HG03469 (cell line): ENCODE measurements around the gene MMEL1.
"Not testable (repeated sequence)": the region's sequence is repeated elsewhere in the genome, so short reads cannot be mapped to it uniquely, and the experiment has no call there.

Experiments used
- ATAC-seq: cut with Tn5 transposase; IDR thresholded peaks from one replicate; pipeline ENCODE4 v1.9.1; 2021; ENCODE audit warnings: mild to moderate bottlenecking, moderate library complexity, moderate number of reproducible peaks; ENCODE audit not compliant: unreplicated experiment

MMEL1 gene

GRCh38 chr1:2559509-2560298 lies 73.1 kb downstream of the MMEL1 start:
- no peak for ATAC-seq

GRCh38 chr1:2558861-2559260 lies 74.0 kb downstream of the MMEL1 start:
- ATAC-seq, result no peak

- ATAC-seq, result no peak
These were observed 74.4 kb downstream of the MMEL1 start for GRCh38 chr1:2558420-2558819.

GRCh38 chr1:2557482-2558400 lies 75.1 kb downstream of the MMEL1 start:
- ATAC-seq, result no peak

GRCh38 chr1:2556678-2557481 lies 75.9 kb downstream of the MMEL1 start:
- ATAC-seq, result no peak

GRCh38 chr1:2556277-2556677 lies 76.5 kb downstream of the MMEL1 start, which contains the start of gene TNFRSF14:
TNFRSF14 (plus strand) TSS chr1:2556371; CDS start chr1:2556665, 294 bp downstream.
- ATAC-seq, result no peak

GRCh38 chr1:2555634-2556276 lies 77.1 kb downstream of the MMEL1 start:
- no peak for ATAC-seq

GRCh38 chr1:2554621-2555387 lies 78.0 kb downstream of the MMEL1 start:
- no peak for ATAC-seq

GRCh38 chr1:2553871-2554620 lies 78.8 kb downstream of the MMEL1 start:
- no peak for ATAC-seq

GRCh38 chr1:2553076-2553475 lies 79.7 kb downstream of the MMEL1 start:
- not testable (repeated sequence) for ATAC-seq

GRCh38 chr1:2552189-2552588 lies 80.6 kb downstream of the MMEL1 start:
- ATAC-seq, result no peak

GRCh38 chr1:2551544-2551943 lies 81.3 kb downstream of the MMEL1 start:
- ATAC-seq, result not testable (repeated sequence)

- ATAC-seq, result not testable (repeated sequence)
These were observed 82.4 kb downstream of the MMEL1 start for GRCh38 chr1:2550309-2550861.

- not testable (repeated sequence) for ATAC-seq
These were observed 83.3 kb downstream of the MMEL1 start for GRCh38 chr1:2549367-2550029.

GRCh38 chr1:2548068-2548589 lies 84.7 kb downstream of the MMEL1 start:
- no peak for ATAC-seq

- peak; percentile 0 for ATAC-seq
These were observed 85.4 kb downstream of the MMEL1 start for GRCh38 chr1:2547210-2548067.
